ENCODE measurements around the gene CSH2.

DNA sequence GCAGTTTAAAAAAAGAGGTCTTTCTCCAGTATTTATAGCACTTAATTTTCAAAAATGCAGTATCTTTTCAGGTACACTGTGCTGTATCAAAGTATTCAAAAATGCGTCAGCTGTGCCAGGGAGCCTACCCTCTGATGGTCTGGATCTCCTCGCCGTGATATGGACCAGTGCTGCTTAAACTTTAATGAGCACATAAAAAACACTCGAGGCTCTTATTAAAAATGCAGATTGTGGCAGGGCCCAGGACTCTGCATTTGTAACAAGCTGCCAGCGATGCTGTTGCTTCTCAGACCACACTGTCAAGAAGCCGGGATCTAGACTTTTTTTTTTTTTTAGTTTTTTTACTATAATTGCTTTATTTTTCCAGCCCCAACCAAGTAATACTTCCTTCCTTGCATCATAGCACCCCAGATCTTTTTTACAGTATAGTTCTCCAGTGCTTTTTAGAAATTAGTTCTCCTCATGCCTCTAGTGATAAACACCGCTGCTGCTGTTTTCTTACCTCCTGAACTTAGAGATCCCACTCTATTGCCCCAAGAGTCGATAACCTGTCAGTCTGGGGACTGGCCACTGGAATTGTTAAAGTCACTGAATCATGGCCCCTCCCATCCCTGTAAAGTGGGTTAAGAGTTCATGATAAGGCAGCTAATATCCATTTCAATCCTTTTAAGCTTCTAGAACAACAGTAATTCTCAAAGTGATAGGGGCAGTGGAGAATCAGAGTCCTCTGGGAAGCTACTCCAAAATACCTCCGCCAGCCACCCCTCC lies 29.4 kb downstream of the CSH2 start:
- TF ChIP-seq, protein P1, sequence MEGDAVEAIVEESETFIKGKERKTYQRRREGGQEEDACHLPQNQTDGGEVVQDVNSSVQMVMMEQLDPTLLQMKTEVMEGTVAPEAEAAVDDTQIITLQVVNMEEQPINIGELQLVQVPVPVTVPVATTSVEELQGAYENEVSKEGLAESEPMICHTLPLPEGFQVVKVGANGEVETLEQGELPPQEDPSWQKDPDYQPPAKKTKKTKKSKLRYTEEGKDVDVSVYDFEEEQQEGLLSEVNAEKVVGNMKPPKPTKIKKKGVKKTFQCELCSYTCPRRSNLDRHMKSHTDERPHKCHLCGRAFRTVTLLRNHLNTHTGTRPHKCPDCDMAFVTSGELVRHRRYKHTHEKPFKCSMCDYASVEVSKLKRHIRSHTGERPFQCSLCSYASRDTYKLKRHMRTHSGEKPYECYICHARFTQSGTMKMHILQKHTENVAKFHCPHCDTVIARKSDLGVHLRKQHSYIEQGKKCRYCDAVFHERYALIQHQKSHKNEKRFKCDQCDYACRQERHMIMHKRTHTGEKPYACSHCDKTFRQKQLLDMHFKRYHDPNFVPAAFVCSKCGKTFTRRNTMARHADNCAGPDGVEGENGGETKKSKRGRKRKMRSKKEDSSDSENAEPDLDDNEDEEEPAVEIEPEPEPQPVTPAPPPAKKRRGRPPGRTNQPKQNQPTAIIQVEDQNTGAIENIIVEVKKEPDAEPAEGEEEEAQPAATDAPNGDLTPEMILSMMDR (IDR thresholded peaks at IDR 0.05), result no peak
- TF ChIP-seq POLR2A (IDR thresholded peaks at IDR 0.05), result no peak
